ENCODE results near the gene MED12. TPM values are rescaled to one million over a fixed set of nuclear protein-coding genes. Genes with fewer than 3 reads are reported as not detected.

Gene MED12
- 10 to 100 TPM; 26.5 to 41.4 (median 40.0) TPM for total RNA-seq

DNA sequence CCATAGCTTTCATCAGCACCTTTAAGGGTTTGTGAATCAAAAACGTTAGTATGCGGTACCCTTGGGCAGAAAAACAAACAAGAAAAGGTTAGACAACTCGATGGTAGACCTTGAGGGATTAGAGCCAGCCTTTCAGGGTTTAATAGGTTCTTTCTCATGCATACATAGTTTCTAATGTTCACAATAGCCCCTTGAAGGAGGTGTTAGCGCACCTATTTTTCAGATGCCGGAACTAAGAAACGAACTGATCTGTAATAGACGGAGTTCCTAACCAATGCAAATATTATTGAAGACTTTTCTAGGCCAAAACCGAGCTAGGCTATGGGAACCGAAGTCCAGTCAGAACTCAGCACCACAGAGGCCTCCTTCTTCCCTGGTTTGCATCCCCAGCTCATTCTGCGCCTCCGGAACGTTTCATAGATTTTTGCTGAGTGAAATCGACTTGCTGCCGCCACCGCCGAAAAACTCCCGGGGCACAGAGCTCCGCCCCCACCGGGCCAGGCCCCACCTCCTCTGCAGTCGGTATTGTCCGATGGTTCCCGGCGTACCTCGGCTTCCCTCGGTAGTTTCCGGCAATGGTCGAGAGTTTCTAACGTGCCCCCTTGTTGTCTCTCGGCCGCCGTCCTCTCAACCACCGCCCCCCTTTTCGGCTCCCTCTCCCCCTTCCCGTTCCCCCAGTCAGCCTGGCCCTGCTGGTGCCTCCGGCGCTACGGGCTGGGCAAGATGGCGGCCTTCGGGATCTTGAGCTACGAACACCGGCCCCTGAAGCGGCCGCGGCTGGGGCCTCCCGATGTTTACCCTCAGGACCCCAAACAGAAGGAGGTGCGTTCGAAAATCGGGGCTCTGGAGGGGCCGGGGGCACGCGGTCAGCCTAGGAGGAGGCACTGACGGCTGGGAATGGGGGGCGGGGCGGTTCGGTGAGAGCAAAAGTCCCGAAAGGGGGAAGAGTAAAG, at the start of gene MED12:
TSS of gene MED12 (plus strand) at position 565 of the 953 bp plus-strand sequence. CDS start at position 724, 159 bp downstream.
- in situ Hi-C loops (cut with MboI; ENCODE audit: low pct_ligation_motif_present in 1 of 4, low pct_unique_long_range_greater_than_20kb in 1 of 4, low sequenced_read_pairs in 3 of 4) (no loop called here), intact Hi-C loops (cut with DNase I; ENCODE audit: low total_unique reads) (no loop called here)
- TF ChIP-seq POLR2A (IDR thresholded peaks at IDR 0.05), result peak; percentile 59
- TF ChIP-seq, protein P1, sequence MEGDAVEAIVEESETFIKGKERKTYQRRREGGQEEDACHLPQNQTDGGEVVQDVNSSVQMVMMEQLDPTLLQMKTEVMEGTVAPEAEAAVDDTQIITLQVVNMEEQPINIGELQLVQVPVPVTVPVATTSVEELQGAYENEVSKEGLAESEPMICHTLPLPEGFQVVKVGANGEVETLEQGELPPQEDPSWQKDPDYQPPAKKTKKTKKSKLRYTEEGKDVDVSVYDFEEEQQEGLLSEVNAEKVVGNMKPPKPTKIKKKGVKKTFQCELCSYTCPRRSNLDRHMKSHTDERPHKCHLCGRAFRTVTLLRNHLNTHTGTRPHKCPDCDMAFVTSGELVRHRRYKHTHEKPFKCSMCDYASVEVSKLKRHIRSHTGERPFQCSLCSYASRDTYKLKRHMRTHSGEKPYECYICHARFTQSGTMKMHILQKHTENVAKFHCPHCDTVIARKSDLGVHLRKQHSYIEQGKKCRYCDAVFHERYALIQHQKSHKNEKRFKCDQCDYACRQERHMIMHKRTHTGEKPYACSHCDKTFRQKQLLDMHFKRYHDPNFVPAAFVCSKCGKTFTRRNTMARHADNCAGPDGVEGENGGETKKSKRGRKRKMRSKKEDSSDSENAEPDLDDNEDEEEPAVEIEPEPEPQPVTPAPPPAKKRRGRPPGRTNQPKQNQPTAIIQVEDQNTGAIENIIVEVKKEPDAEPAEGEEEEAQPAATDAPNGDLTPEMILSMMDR (IDR thresholded peaks at IDR 0.05), result no peak
- TF ChIP-seq EP300 (IDR thresholded peaks at IDR 0.05; ENCODE audit: low read depth), result no peak
- TF ChIP-seq POLR2AphosphoS5 (IDR thresholded peaks at IDR 0.05), result peak in 2 of 3 donors; percentile 26 to 34
- H3K27ac ChIP-seq, result peak within 1 kb of the TSS; percentile 82 to 90 (median 88)
- peak; percentile 85 for DNase-seq
- WGBS, 2 donors (ENCODE audit: low coverage in 1 of 2), result 10 to 49% methylated on average over 3 to 50 of the region's 56 CpGs
- H3K36me3 ChIP-seq, result peaks cover 0 to 4% (median 0%) of the 10 kb centered on the region in 4 donors
- no peaks in the 10 kb centered on the region for H3K27me3 ChIP-seq
- no peaks in the 10 kb centered on the region for H3K9me3 ChIP-seq
- H3K4me1 ChIP-seq, result peaks cover 0 to 16% (median 5%) of the 10 kb centered on the region in 4 donors
- peak within 1 kb of the TSS; percentile 54 to 84 (median 71) for H3K4me3 ChIP-seq

DNA sequence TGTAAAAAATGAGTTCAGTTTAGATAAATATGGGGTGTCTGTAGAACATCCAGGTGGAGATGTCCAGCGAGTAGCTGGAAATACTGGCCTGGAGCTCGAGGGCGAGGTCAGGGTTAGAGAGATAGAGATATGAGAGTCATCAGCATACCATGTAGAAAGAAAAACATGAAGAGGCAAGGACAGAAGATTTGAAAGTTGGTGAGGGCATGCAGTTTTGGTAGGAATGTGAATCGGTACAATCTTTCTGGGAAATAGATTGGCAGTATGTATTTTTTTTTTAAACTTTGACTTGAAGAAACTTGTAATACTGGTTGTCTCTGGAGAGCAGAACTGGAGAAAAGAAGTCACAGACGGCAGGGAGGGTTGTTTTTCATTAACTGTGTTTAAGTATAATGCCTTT, 47.9 kb upstream of the MED12 start:
- Histone ChIP-seq H3K4me1 (peaks cover 0 to 12% (median 0%) of the 10 kb centered on the region in 4 donors), H3K36me3 (no peaks in the 10 kb centered on the region), H3K4me3 (no peak overlapping the region), H3K9me3 (no peaks in the 10 kb centered on the region), H3K27me3 (no peaks in the 10 kb centered on the region), H3K27ac (no peak overlapping the region)
- in situ Hi-C loops (cut with MboI; ENCODE audit: low pct_ligation_motif_present in 1 of 4, low pct_unique_long_range_greater_than_20kb in 1 of 4, low sequenced_read_pairs in 3 of 4), result no loop called here
- WGBS, 2 donors (ENCODE audit: low coverage in 1 of 2), result 66 to 75% methylated on average over 2 to 5 of the region's 5 CpGs
- TF ChIP-seq, protein P1 (IDR thresholded peaks at IDR 0.05), result no peak
- no peak for TF ChIP-seq POLR2AphosphoS5 (IDR thresholded peaks at IDR 0.05)
- no peak for TF ChIP-seq EP300 (IDR thresholded peaks at IDR 0.05; ENCODE audit: low read depth)
- no peak for TF ChIP-seq POLR2A (IDR thresholded peaks at IDR 0.05)
- DNase-seq, result no peak
- intact Hi-C loops (cut with DNase I; ENCODE audit: low total_unique reads), result no loop called here

DNA sequence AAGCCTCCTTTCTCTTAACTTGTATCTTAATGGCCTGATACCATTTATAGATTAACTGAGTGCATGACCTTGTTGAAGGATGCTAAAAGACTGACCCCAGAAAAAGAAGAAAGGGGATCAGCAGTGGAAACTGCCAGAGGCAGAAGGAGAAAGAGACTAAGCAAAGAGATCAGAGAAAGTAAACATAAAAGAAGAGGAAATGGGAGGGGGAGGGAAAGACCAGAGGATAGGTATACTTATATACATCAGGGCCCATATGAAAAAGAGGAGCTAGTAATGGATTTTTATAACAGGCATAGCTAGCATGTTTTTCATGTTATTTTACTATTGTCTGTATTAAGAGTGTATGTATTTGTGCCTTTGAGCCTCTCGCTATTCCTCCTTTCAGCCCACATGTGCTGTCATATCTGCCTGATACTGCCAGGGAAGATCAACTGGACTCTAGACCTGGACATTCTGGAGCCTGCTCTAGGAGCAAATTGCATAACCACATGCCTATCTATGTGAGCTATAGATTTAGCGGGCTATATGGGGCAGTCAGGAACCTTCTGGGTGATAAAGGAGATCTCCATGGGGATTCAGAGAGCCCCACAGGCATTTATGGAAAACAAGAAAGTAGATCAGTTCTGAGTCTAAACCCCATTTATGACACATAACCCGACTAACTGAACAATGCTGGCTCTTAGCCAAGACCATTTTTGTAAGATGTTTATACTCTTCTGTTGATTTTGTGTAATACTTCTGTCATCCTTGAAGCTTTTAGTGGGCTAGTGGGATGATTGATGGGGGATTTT, 36.9 kb upstream of the MED12 start:
- intact Hi-C loops (cut with DNase I; ENCODE audit: low total_unique reads), result no loop called here

More for the DNA sequence above, 36.9 kb upstream of the MED12 start:
- Histone ChIP-seq H3K4me3 (no peak overlapping the region), H3K27ac (no peak overlapping the region), H3K4me1 (no peaks in the 10 kb centered on the region), H3K36me3 (no peaks in the 10 kb centered on the region), H3K27me3 (no peaks in the 10 kb centered on the region), H3K9me3 (no peaks in the 10 kb centered on the region)
- no peak for DNase-seq
- 47% methylated on average over 3 of the region's 3 CpGs; no CpG with 5 or more reads in 1 of the 2 donors for WGBS, 2 donors (ENCODE audit: low coverage in 1 of 2)
- TF ChIP-seq POLR2A (IDR thresholded peaks at IDR 0.05) (no peak), POLR2AphosphoS5 (IDR thresholded peaks at IDR 0.05) (no peak), EP300 (IDR thresholded peaks at IDR 0.05; ENCODE audit: low read depth) (no peak)
- TF ChIP-seq, protein P1 (IDR thresholded peaks at IDR 0.05), result no peak
- in situ Hi-C loops (cut with MboI; ENCODE audit: low pct_ligation_motif_present in 1 of 4, low pct_unique_long_range_greater_than_20kb in 1 of 4, low sequenced_read_pairs in 3 of 4), result loop anchor here in 1 of 4 donors (25.0 kb wide), 1 partner anchor 106 kb away; no protein-coding TSS in a partner anchor
